Endometrium (tissue), 2 donors: ENCODE data around the gene TMEM114.

Experiments
- FAIRE-seq: peaks from 2 replicates; lab custom pipeline; 2012; peaks lifted over from hg19 to GRCh38; lab: Jason Lieb, UNC
- donor health status: control.
- donor health status: control.

Gene TMEM114

GRCh38 chr16:8611122-8611521 is 20.8 kb upstream of the TMEM114 start:
- FAIRE-seq = no peak

DNA sequence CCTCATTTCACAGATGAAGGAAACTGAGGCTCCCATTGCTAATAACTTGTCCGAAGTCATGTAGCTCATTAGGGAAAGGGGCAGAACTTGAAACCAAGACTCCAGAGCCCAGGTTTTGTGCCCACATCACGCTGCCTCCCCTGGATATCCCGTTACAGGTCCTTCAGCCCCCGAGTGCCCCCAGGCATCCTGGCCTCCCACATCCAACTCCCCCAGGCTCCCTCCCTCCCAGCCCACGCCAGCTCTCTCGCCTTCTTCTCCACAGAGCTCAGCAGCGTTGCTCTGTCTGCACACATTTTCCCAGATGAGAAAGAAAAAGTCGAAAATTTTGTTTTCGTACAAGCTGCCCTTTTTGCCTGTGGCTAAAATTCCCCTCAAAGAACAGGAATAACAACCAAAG is 16.9 kb upstream of the TMEM114 start:
- FAIRE-seq = no peak

DNA sequence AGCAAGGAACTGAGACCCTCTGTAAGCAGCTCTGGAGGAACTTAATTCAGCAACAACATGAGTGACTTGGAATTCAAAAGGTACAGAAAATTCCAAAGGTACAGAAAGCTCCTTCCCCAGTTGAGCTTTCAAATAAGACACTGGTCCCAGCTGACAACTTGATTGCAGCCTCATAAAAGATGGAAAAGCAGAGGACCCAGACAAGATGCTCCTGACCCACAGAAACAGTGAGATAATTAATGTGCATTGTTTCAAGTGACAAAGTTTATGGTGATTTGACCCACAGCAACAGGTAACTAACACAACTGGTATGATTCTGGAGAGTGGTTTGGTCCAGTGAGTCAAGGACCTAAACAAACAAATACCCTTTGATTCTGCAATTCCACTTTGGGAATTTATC is 15.2 kb upstream of the TMEM114 start:
- FAIRE-seq = no peak

DNA sequence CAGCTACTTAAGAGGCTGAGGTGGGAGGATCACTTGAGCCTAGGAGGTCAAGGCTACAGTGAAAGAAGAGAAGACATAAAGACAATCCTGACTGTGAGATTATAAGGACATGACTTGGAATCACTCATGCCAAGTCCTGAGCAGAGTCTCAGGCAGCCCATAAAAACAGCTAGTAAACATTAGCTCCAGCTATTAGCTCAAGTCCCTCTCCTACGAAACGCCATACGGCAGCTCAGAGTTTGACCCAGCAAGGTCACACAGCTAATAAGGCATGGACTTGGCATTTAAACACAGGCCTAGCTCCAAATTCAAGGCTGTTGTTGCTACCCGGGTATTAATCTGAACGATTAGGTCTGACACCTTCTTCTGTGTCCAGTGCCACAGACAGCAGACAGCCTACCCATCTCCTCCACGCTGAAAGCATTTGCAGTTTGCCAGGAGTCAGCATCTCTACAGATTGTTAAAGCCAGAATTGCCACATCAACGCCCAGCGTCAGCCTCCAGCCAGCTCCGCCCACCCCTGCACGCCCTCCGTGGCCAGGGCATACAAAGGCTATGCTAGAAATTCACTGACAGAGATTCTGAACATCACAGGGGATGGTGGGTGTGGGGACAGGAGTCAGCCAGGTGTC is 9.9 kb upstream of the TMEM114 start:
- FAIRE-seq = no peak

DNA sequence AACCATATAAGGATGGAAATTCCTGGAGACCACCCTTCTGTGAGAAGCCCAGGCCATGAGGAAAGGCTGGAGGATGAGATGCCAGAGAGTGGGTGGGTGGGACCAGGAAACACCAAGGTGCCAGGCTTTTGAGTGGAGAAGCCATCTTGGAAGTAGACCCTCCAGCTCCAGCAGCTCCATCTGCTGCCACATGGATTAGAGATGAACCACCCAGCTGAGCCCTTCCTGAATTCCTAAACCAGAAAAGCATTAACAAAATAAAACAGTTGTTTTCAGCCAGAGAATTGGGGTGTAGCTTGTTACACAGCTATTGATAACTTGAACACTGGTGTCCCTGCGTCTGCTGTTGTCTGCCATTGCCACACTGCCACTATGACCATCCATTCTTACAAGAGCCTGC is 6.3 kb upstream of the TMEM114 start:
- FAIRE-seq = no peak

- FAIRE-seq = no peak
These were observed 5.5 kb upstream of the TMEM114 start for GRCh38 chr16:8595783-8596182.

DNA sequence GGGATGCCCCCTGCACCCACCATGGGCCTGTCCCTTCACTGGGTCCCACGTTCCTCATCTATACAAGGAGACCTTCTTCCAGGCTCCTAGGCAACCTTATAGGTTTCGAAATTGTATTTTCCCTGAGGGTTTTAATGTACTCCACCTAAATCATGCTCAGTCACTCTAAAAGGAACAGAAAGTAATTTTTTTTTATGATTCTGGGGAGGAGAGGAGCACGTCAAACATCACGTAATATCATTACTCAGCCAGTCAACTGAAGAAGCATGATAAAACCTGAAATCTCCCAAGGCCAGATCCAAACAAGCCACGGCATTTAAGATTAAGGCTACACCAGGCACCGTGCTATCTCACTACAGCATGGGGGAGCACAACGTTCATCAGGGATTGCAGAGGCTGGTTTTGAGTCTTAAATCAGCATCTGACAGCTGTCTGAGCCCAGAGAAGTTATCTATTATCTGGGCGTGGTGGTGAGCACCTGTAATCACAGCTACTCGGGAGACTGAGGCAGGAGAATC is 3.9 kb upstream of the TMEM114 start:
- FAIRE-seq = no peak

DNA sequence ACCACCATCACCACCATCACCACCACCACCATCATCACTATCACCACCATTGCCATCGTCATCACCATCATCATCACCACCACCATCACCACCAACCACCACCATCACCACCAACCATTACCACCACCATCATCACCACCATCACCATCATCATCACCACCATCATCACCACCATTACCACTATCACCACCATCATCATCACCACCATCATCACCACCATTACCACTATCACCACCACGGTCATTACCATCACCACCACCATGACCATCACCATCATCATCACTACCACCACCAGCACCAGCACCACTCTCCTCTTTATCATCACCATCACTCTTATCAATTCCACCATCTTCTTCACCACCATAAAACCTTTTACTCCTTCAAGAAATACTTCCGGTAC is 1.1 kb upstream of the TMEM114 start:
- no peak for FAIRE-seq

DNA sequence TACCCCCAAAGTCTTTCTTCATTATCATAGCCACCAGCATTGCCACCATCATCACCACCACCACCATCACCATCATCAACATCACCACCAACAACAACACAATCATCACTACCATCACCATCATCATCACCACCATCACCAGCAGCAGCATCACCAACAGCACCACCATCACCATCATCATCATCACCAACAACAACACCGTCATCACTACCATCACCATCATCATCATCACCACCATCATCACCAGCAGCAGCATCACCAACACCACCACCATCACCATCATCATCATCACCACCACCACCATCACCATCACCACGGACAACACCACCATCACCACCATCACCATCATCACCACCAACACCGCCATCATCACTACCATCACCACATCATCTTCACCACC is 500 bp upstream of the TMEM114 start:
- no peak for FAIRE-seq

DNA sequence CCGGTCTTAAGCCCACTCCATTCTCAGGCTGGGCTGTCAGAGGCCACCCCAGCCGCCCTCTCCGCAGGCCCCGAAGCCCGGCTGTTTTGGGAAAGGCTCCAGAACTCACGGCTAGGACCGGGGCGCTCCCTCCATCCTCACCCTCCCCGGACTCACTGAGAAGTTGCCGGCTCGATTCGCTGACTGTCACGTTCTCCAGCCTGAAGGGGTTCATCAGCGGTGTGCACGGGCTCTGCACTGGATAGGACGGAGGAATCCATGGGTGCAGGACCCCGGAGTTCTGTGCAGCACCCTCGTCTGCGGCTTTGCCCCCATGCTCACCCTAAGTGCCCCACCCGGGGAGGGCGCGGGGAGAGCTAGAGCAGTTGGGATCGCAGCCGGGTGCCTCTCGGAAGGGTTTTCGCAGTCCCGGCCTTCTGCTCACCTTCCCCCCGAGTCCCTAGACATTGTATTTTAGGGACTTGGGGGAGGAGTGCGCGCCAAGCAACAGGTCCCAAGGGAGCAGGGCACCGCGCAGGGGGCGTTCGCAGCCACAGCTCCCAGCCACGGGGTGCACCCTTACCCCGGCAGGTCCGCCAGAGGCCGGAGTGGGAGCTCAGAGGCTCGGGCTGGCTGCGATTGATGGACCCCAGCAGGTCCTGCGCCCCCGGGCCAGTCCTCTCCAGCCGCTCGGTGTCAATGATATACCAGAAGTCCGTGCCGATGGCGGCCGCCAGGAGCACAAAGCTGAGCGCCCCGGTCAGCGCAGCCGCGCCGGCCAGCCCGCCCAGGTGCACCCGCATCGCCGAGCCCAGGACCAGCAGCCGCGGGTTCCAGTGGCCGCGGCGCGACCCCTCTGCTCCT is 1.0 kb downstream of the TMEM114 start:
- no peak for FAIRE-seq

- no peak for FAIRE-seq
These were observed 1.6 kb downstream of the TMEM114 start for GRCh38 chr16:8588682-8589056.

GRCh38 chr16:8587065-8587464 is 3.2 kb downstream of the TMEM114 start:
- no peak for FAIRE-seq

- FAIRE-seq = no peak
These were observed 4.5 kb downstream of the TMEM114 start for GRCh38 chr16:8585857-8586256.

DNA sequence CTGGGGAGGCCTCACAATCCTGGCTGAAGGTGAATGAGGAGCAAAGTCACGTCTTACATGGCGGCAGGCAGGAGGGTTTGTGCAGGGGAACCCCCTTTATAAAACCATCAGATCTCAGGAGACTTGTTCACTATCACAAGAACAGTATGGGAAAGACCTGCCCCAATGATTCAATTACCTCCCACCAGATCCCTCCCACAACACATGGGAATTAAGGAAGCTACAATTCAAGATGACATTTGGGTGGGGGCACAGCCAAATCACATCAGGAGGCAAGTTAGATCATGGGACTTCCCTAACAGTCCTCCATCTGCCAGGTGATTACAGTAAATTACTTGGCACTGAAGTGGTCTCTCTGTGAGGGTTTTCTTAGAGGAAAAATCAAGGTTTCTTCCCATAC is 5.3 kb downstream of the TMEM114 start:
- FAIRE-seq = no peak

DNA sequence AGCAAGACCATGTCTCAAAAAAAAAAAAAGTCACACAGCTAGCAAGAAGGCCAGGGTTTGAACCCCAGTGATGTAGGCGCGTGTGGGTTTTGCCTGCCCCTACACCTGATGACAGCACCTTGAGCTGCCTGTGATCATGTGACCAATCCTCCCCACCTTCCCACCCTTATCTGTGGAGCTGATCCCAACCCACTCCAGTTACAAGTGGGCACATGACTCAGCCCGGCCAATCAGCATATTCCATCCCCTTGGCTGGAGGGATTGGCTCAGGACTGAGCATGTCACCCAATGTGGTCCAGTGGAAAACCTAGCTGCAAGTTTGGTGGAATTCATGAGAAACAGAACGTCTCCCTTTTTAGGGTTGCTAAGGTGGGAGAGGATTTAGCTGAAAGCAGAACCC is 6.6 kb downstream of the TMEM114 start:
- no peak for FAIRE-seq

DNA sequence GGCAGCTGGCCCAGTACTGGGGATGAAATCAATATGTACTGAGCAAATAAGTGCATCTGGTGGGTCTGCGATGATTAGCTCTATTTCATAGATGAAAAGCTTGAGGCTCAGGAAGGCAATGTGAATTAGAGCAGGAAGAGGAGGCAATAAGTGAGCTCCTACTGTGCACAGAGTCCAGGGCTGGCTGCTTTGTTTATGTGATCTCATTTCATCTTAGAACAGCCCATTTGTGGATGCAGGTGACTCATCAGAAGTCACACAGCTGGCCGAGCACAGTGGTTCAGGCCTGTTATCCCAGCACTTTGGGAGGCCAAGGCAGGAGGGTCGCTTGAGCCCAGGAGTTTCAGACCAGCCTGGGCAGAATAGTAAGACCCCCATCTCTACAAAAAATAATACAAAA is 7.1 kb downstream of the TMEM114 start:
- no peak for FAIRE-seq

DNA sequence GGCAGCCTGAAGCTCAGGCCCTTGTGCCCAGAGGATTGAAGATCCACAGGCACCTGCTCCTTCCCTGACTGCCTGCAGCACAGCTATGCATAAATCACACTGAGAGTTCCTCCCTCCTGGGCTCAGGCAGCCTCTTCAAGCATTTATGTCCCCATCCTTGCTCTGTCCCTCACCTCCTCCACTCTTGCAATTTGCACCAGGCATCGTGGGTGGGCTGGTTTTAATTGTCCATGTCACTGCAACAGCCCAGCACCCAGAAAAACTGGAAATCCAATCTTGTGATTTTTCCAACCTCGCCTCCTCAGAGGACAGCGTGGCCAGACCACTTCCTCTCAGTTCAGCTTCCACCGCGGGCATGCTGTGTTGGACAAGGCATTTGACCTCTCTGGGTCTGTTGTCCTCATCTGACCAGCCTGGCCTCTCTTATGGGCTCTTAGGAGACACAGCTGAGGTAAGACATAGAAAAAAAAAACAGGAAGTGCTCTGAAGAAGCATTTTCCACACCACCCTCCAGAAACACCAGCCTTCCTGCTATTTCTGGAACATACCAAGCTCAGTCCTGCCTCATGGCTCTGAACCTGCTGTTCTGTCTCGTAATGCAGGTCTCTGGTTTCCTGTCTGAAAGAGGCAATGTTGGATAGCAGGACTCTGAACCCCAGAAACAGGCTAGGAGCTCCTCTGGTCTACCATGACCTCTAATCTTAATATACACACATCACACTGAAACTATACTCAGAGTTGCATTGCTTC is 8.3 kb downstream of the TMEM114 start:
- no peak for FAIRE-seq

DNA sequence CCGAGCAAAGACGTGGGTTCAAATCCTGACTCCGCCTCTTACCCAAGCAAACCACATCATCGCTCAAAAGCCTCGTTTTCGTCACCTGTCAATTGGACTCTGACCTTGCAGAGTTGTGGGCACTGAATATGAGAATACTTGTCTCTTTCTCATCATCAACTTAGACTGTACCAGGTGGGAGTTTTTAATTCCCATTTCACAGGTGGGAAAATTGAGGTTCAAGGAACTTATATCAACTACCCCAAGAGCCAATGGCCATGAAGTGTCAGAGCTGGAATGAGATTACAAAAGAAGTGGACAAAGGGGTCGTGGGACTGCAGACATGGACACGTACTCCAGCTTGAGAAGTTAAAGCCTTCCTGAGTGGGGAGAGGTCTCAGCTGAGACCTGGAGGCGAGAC is 10.8 kb downstream of the TMEM114 start:
- no peak for FAIRE-seq

DNA sequence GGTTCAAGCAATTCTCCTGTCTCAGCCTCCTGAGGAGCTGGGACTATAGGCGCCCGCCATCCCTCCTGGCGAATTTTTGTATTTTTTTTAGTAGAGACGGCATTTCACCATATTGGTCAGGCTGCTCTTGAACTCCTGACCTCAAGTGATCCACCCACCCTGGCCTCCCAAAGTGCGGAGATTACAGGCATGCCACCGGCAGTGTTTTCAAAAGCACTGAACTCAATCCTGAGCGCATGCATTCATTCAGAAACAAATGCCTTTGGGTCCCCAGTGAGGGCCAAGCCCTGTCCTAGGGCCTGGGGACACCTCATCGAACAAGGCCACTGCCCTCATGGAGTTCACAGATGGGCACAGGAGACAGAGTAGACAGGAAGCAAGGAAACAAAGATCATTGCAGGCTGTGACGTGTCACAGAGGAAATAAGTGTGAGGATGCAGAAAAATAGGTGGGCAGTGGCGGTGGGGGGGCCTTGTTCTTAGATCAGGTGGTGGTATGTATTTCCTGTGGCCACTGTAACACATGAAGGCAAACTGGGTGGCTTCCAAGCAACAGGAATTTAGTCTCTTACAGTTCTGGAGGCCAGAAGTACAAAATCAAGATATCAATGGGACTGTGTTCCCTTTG is 12.5 kb downstream of the TMEM114 start:
- FAIRE-seq = no peak

DNA sequence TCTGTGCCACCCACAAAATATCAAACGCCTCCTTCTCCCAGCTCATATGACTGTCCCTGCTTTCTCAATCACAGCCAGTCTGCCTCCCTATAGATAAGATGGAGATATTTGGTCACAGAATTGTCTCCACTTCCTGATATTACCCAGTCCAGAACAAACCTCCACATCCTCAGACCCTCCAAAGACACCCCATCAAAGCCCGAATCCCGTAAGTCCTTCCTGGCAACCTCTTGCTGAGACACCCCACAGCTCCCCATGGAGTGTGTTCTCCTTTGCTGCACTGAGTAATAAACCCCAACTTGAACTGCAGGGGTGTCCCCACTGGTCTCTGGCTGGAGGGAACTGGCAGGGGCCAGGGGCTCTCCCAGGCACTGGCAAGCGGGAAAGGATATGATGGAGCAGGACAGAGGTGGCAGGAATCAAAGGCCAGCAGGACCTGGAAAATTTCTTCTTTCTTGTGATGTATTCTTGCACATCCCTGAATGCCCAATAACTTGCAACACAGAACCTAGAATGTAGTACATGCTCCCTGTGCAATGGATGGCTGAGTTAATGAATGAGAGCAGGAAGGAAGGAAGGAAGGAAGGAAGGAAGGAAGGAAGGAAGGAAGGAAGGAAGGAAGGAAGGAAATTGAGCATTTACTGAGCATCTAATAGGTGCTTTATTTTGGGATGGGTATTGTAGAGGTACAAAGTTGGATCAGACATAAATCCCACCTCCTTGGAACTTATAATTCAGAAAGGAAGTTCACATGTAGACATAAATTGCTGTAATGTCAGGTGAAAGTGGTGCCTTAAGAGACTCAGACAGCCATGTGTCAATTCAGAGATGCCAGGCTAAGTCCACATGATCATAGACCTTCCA is 13.9 kb downstream of the TMEM114 start:
- no peak for FAIRE-seq

- no peak for FAIRE-seq
These were observed 14.9 kb downstream of the TMEM114 start for GRCh38 chr16:8575399-8575798.
